ENCODE measurements around the gene PIK3C2B. TPM values are rescaled to one million over a fixed set of nuclear protein-coding genes. Genes with fewer than 3 reads are reported as not detected.

Gene PIK3C2B
- total and polyA plus RNA-seq, 2 donors (not counting 3 experiments of a cell fraction or from before 2014, with no cell fraction given) = 33.7 to 49.0 TPM

GRCh38 chr1:204464187-204464631 is 30.4 kb downstream of the PIK3C2B start:
- CTCF ChIA-PET = interaction anchor here (0.6 to 9.2 kb wide), 10 partner anchors 14 to 39 kb away, joined by 3 to 94 read pairs (median 10); partner anchors contain the start of gene PIK3C2B
- intact Hi-C loops (cut with micrococcal nuclease) = no loop called here

More at GRCh38 chr1:204464187-204464631, 30.4 kb downstream of the PIK3C2B start:
- H3K4me3 ChIP-seq (replicated peaks in 1 of 3; ENCODE audit: insufficient read depth in 1 of 3, low read depth in 1 of 3, low read length in 3 of 3) = no peak overlapping the region
- H3K27me3 ChIP-seq (ENCODE audit: control insufficient read depth in 2 of 2, insufficient read depth in 2 of 2, low read length in 2 of 2) = no peaks in the 10 kb centered on the region
- no peaks in the 10 kb centered on the region for H3K79me2 ChIP-seq (ENCODE audit: control insufficient read depth, insufficient read depth, low read length)
- DNase-seq (ENCODE audit: low read depth, low spot score) (no peak), FAIRE-seq (no peak)
- no peak for TF ChIP-seq MYC (IDR thresholded peaks at IDR 0.05; ENCODE audit: low read depth, low read length)
- no peak for TF ChIP-seq EZH2 (IDR thresholded peaks at IDR 0.05; ENCODE audit: borderline replicate concordance, low read depth, low read length, severe bottlenecking)
- TF ChIP-seq CTCF (IDR thresholded peaks at IDR 0.05; ENCODE audit: extremely low read depth in 1 of 2, insufficient read depth in 1 of 2, low read depth in 1 of 2, low read length in 2 of 2) = no peak
- H4K20me1 ChIP-seq (replicated peaks; ENCODE audit: control insufficient read depth, extremely low read depth, insufficient read depth, low read length) = no peaks in the 10 kb centered on the region
- no peaks in the 10 kb centered on the region for H3K9me3 ChIP-seq (replicated peaks; ENCODE audit: control insufficient read depth, insufficient read depth, low read length)
- peak overlapping the region; percentile 36 for H3K27ac ChIP-seq (ENCODE audit: insufficient read depth, low read depth, low read length)
- peak overlapping the region; percentile 17 for H3K4me2 ChIP-seq (ENCODE audit: insufficient read depth, low read length)
- H3K9ac ChIP-seq (replicated peaks; ENCODE audit: extremely low read depth, insufficient read depth, low read length) = no peak overlapping the region
- dilution Hi-C loops (cut with MboI; ENCODE audit: extremely low pct_ligation_motif_present, low sequenced_read_pairs) = no loop called here
- POLR2A ChIA-PET = no interaction called here
- H2AFZ ChIP-seq (ENCODE audit: low read depth, low read length) = no peak overlapping the region
- BruUV-seq (replicated peaks) = no TSS peak
- no peaks in the 10 kb centered on the region for H3K9me1 ChIP-seq (replicated peaks; ENCODE audit: control insufficient read depth, extremely low read depth, insufficient read depth, low read length)
- peaks cover 73% of the 10 kb centered on the region for H3K4me1 ChIP-seq (ENCODE audit: control insufficient read depth, extremely low read depth, insufficient read depth, low read length)
- peaks cover 0 to 21% of the 10 kb centered on the region in 2 experiments for H3K36me3 ChIP-seq (ENCODE audit: control insufficient read depth in 2 of 2, extremely low read depth in 1 of 2, insufficient read depth in 2 of 2, low read length in 2 of 2)

Data from endothelial cell of umbilical vein (primary cell).